ENCODE data around the gene SNUPN.
A peak's percentile ranks its signal among the peaks of the same experiment; 100 is the strongest.
"Not testable (repeated sequence)": the region's sequence is repeated elsewhere in the genome, so short reads cannot be mapped to it uniquely, and the experiment has no call there.

Gene SNUPN

GRCh38 chr15:75589071-75589470 is 36.5 kb downstream of the SNUPN start:
- Histone ChIP-seq H3K36me3 (replicated peaks) (no peaks in the 10 kb centered on the region), H3K27me3 (replicated peaks) (no peaks in the 10 kb centered on the region), H3K4me3 (ENCODE audit: low read depth, low read length) (no peak overlapping the region), H3K27ac (no peak overlapping the region)
- in situ Hi-C loops (cut with HindIII; ENCODE audit: low pct_ligation_motif_present, low sequenced_read_pairs), result no loop called here
- no peak for TF ChIP-seq CTCF (IDR thresholded peaks at IDR 0.05; ENCODE audit: low read depth, low read length, missing control alignments)
- no peak for DNase-seq

DNA sequence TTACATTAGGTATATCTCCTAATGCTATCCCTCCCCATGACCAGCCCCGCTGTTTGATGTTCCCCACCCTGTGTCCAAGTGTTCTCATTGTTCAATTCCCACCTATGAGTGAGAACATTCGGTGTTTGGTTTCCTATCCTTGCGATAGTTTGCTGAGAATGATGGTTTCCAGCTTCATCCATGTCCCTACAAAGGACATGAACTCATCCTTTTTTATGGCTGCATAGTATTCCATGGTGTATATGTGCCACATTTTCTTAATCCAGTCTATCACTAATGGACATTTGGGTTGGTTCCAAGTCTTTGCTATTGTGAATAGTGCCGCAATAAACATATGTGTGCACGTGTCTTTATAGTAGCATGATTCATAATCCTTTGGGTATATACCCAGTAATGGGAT is 39.1 kb downstream of the SNUPN start:
- H3K27ac ChIP-seq; in situ Hi-C loops (cut with HindIII; ENCODE audit: low pct_ligation_motif_present, low sequenced_read_pairs); DNase-seq: not testable (repeated sequence)

GRCh38 chr15:75584121-75584520 is 41.4 kb downstream of the SNUPN start:
- TF ChIP-seq CTCF (IDR thresholded peaks at IDR 0.05; ENCODE audit: low read depth, low read length, missing control alignments), result no peak
- Histone ChIP-seq H3K36me3 (replicated peaks) (no peaks in the 10 kb centered on the region), H3K4me3 (ENCODE audit: low read depth, low read length) (no peak overlapping the region), H3K27me3 (replicated peaks) (no peaks in the 10 kb centered on the region), H3K27ac (no peak overlapping the region)
- no peak for DNase-seq
- in situ Hi-C loops (cut with HindIII; ENCODE audit: low pct_ligation_motif_present, low sequenced_read_pairs), result no loop called here

More for the DNA sequence above, 39.1 kb downstream of the SNUPN start:
- H3K4me3 ChIP-seq (ENCODE audit: low read depth, low read length); H3K27me3 ChIP-seq (replicated peaks); H3K36me3 ChIP-seq (replicated peaks): not testable (repeated sequence)

- H3K36me3 ChIP-seq (replicated peaks), result no peaks in the 10 kb centered on the region
- H3K27ac ChIP-seq, result no peak overlapping the region
- DNase-seq, result no peak
- in situ Hi-C loops (cut with HindIII; ENCODE audit: low pct_ligation_motif_present, low sequenced_read_pairs), result no loop called here
- TF ChIP-seq CTCF (IDR thresholded peaks at IDR 0.05; ENCODE audit: low read depth, low read length, missing control alignments), result no peak
- no peak overlapping the region for H3K4me3 ChIP-seq (ENCODE audit: low read depth, low read length)
- H3K27me3 ChIP-seq (replicated peaks), result no peaks in the 10 kb centered on the region
Measured at GRCh38 chr15:75583701-75584100, 41.8 kb downstream of the SNUPN start.

DNA sequence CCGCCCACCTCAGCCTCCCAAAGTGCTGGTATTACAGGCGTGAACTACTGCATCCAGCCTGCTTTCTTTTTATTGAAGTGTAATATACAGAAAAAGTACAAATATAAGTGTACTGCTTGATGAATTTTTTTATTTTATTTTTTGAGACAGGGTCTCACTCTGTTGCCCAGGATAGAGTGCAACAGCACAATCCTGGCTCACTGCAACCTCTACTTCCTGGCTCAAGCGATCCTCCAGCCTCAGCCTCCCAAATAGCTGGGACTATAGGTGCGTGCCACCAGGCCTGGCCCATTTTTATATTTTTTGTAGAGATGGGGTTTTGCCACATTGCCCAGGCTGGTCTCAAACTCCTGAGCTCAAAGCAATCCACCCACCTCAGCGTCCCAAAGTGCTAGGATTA is 42.6 kb downstream of the SNUPN start:
- H3K4me3 ChIP-seq (ENCODE audit: low read depth, low read length); in situ Hi-C loops (cut with HindIII; ENCODE audit: low pct_ligation_motif_present, low sequenced_read_pairs); H3K36me3 ChIP-seq (replicated peaks); DNase-seq; H3K27ac ChIP-seq; H3K27me3 ChIP-seq (replicated peaks): not testable (repeated sequence)

DNA sequence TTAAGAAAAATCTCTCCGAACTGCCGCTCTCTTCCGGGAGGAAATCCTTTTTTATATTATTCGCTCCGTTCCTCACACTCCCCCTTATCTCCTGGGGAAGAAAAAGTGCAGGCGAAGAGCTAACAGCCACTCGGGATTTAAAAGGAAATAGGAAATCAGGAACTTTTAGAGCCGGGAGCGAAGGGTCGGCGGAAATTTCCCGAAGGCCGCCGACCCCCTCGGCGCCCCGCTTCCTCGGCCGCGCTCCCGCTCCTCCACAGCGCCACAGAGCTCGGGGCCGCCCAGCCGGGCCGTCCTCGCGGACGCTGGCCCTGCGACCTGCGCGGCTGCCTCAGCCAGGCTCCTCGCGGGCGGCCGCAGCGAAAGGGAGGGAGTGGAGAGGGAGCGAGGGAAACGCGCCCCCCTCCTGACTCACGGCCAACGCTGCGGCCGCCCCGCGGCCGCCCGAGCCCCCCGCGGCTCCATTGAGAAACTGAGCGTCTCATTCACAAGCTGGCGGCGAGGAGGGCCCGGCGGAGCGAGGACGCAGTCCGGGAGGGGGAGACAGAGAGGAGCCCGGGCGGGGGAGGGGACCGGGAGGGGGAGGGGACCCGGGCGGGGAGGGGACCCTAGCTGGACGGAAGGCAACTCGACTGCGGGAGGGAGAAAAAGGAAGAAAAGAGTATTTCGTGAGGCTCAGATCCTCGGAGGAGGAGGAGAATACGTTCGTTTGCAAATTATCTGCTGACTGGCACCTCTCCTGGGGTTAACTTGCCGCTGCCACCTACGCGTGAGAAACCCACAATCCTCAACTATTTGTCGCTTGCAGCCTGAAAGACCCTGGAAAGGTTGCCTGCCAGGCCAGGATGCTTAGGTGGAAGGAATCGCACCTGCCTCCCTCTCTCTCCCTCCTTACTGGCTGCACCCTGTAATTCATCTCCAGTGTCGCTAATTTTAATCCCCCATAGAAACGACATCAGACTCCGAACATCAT is 46.3 kb downstream of the SNUPN start, which contains the start of gene PTPN9:
Gene PTPN9 (minus strand): TSS at position 368 of the 973 bp plus-strand sequence. CDS start 539 bp downstream, outside the sequence.
- in situ Hi-C loops (cut with HindIII; ENCODE audit: low pct_ligation_motif_present, low sequenced_read_pairs), result no loop called here

More for the DNA sequence above, 46.3 kb downstream of the SNUPN start, which contains the start of gene PTPN9:
- H3K27me3 ChIP-seq (replicated peaks), result no peaks in the 10 kb centered on the region
- peak; percentile 72 for DNase-seq
- no peaks in the 10 kb centered on the region for H3K36me3 ChIP-seq (replicated peaks)
- H3K27ac ChIP-seq, result peak within 1 kb of the TSS; percentile 49
- H3K4me3 ChIP-seq (ENCODE audit: low read depth, low read length), result peak within 1 kb of the TSS; percentile 82
- peak; percentile 60 for TF ChIP-seq CTCF (IDR thresholded peaks at IDR 0.05; ENCODE audit: low read depth, low read length, missing control alignments)
